HG03097 (cell line): Measurements from ENCODE around the gene ARID3A.
"Not testable (repeated sequence)": the region's sequence is repeated elsewhere in the genome, so short reads cannot be mapped to it uniquely, and the experiment has no call there.

ENCODE experiments used
- ATAC-seq: cut with Tn5 transposase; IDR thresholded peaks from one replicate; pipeline ENCODE4 v1.9.1; 2021; ENCODE audit not compliant: unreplicated experiment, low FRiP score

Gene ARID3A

DNA sequence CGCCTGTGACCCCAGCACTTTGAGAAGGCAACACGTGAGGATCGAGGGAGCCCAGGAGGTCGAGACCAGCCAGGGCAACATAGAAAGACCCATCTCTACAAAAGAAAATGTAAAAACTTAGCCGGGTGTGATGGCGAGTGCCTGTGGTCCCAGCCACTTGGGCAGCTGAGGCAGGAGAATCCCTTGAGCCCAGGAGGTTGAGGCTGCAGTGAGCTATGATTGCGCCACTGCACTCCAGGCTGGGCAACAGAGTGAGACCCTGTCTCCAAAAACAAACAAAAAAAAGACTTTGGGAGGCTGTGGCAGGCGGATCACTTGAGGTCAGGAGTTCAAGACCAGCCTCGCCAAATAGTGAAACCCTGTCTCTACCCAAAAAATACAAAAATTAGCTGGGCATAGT, 31.7 kb downstream of the ARID3A start:
- ATAC-seq: not testable (repeated sequence)

GRCh38 chr19:958967-959855, 33.4 kb downstream of the ARID3A start:
- no peak for ATAC-seq

DNA sequence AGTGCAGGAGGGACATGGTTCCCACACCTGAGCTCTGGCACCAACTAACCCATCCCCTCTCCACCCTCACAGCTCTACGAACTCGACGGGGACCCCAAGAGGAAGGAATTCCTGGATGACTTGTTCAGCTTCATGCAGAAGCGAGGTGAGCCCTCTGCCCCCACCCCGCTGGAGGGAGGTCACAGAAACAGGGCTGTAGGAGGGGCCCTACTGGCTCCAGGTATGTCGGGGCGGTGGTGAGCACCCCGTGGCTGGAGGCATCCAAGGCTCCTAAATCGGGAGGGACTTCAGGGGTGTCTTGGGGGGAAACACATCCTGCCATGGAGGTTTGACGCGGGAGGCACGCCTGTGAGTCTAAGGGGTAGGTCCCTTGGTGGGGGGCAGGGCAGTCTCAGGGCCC, 34.2 kb downstream of the ARID3A start:
- ATAC-seq: no peak

- ATAC-seq: no peak
Measured at GRCh38 chr19:960601-960938, 34.7 kb downstream of the ARID3A start.

DNA sequence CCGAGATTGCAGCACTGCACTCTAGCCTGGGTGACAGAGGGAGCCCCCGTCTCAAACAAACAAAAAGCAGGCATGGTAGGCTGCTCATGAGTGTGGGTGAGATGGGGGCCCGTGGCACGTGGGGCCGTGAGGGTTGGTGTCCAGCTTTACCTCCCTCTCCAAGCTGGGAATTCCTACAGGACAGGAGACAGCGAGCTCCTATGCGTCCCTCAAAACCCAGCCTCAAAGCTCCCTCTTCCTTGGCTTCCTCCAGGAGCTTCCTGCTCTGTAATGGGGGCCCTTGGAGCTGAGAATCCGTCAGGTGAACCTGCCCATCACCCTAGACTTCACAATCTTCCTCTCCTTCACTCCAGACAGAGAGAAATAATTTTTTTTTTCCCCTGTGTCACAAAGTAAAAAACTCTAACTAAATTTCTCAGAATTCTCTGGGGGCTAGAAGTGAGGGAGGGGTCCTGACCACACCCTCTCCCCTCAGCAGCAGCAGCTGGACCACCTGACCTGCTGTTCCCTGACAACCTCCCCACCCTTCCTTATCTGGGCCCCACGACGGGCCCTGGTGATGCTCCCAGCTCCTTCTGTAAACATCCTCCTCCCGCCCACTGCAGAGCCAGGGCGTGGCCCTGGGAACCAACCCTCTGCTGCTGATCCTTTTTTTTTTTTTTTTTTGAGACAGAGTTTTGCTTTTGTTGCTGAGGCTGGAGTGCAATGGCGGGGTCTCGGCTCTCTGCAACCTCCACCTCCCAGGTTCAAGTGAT, 36.2 kb downstream of the ARID3A start:
- ATAC-seq: no peak

DNA sequence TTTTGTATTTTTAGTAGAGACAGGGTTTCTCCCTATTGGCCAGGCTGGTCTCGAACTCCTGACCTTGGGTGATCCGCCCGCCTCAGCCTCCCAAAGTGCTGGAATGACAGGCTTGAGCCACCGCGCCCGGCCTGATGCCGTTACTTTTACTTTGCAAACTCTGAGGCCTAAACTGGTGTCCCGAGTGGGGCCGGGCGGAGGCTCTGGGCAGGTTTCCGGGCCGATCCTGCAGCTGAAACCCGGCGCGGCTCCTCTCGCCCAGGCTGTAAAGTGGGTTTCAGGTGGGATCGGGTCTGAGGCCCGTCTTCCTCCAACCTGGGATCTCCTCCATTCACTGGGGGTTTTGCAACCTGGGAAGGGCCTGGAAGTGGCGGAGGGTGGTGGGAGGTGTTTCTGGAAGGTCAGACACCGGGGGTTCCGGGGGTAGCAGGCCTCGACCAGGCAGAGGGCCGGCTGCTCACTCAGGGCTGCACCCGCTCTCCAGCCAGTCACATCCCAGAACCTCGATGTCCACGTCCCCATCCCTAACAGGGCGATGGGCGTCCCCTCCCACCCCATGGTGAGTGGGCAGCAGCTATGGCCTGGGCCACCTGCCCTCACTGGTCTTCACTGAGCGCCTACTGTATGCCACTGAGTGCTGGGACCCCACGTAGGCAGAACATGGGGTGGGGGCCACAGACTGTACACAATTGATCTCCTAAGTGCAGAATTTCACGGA, 37.0 kb downstream of the ARID3A start:
- no peak for ATAC-seq

DNA sequence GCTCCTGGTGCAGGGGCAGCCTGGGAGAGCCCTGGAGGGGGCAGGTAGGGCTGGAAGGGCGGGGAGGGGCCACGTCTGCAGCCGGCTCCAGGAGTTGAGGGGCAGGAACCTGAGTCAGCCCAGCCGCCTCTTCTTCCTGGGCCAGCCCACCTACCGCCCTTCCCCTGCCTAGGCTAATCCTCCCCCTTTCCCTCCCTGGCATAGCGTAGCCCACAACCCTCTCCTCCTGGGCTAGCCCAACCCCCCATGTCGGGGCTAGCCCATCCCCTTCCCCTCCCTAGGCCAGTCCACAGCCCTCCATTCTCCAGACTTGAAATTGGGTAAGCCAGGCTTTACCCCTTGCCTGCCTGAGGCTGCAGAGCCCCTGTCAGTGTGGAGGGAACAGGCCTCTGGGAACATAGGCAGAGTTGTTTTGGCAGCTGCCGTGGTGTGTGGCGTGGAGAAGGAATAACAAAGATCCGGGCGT, 37.7 kb downstream of the ARID3A start:
- no peak for ATAC-seq

GRCh38 chr19:964116-964520, 38.3 kb downstream of the ARID3A start:
- ATAC-seq: no peak

DNA sequence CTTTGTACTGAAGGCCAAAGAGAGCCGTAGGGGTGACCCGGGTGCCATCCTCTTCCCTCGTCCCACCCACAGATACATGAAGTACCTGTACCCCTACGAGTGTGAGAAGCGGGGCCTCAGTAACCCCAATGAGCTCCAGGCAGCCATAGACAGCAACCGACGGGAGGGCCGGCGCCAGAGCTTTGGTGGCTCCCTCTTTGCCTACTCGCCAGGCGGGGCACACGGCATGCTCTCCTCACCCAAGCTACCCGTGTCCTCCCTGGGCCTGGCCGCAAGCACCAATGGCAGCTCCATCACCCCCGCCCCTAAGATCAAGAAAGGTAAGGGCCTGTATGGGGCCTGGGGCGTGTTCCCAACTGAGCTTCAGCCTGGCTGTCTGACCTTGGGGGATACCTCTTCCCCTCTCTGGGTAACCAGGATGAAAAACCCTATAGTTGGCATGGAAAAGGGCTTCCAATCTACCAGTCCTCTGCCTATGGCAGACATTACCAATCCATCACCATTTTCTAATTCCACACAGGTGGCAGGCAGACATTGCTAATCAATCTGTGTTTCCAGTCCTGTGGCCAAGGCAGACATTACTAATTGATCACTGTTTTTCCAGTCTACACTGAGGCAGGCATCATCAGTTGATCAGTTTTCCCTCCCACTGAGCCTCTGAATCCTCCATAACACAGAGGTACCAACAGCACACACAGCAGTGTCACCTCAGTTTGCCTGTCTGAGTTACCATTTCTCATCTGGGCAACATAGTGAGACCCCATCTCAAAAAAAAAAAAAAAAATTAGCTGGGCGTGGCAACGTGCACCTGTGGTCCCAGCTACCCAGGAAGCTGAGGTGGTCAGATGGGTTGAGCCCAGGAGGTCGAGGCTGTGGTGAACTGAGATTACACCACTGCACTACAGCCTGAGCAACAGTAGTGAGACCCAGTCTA, 39.2 kb downstream of the ARID3A start:
- ATAC-seq: no peak

DNA sequence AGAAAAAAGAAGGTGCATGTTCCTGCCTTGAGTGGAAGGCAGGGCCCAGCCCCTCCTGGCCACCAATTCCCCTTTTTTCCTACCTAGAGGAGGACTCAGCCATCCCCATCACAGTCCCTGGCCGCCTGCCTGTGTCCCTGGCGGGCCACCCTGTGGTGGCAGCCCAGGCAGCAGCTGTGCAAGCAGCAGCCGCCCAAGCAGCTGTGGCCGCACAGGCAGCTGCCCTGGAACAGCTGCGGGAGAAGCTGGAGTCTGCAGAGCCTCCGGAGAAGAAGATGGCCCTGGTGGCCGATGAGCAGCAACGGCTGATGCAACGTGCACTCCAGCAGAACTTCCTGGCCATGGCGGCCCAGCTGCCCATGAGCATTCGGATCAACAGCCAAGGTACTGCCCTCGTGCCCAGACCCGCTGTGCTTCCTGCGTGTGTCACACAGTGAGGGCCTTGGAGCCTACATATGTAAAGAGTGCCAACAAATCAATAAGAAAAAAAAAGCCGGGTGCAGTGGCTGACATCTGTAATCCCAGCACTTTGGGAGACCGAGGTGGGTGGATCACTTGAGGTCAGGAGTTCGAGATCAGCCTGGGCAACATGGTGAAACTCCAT, 40.8 kb downstream of the ARID3A start:
- ATAC-seq: no peak

- no peak for ATAC-seq
Measured at GRCh38 chr19:970695-971094, 44.9 kb downstream of the ARID3A start.

GRCh38 chr19:971795-972194, 46.0 kb downstream of the ARID3A start:
- no peak for ATAC-seq

DNA sequence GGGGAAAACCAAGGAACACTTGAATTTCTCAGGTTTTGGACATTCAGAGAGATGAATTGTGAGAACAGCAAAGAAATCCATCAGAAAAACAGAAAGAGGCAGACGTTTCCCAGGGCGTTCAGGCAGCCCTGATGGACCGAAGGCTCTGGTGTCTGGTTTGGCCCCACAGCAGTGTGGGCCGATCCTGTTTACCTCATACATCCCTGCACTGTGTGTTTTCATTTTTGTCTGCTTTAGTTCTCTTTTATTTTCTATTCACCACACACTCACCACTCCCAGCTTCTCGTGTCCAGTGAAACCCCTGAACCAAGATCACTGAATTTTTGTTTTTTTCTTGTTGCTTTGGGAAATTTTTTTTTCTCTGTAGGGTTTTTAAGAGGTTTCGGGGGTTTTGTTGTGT, 46.4 kb downstream of the ARID3A start:
- ATAC-seq: no peak

DNA sequence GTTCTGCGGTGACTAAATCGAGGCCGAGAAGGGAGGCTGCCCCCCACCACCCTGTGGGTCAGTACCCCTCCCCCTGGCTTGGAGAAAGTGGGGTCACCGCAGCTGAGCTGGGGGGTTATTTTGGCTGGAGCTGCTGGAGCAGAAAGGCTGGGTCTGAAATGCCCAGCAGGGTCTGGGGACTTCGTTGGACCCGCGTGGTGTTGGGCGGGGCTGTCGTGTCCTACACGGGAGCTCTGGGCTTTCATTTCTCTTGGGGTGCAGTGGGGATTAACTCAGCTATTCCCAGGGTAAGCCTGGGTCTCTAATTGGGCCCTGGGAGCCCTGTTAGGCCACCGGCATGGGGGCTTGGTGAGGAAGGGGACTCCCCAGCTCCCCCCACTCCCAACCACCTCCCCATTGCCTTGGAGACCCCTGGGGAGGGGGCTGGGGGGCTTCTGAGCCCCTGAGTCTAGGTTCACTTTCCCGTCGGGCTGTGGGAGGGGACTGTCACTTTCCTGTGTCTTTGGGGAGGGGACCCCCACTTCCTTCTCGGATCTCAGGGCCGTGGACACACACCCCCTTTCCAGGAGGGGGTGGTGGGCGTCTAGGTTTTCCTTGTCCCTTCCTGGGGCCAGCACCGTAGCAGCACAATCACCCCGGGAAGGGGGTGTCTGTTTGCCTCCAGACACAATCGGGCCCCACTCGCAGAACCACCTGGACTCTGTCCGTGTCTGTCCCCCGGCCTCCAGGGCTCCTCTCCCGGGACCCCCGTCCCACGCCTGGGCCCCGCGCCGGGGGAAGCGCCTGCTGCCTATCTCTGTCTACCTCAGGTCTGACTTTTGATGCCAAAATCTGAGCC, 48.1 kb downstream of the ARID3A start:
- ATAC-seq: no peak

GRCh38 chr19:974564-975257, 48.9 kb downstream of the ARID3A start:
- ATAC-seq: no peak

DNA sequence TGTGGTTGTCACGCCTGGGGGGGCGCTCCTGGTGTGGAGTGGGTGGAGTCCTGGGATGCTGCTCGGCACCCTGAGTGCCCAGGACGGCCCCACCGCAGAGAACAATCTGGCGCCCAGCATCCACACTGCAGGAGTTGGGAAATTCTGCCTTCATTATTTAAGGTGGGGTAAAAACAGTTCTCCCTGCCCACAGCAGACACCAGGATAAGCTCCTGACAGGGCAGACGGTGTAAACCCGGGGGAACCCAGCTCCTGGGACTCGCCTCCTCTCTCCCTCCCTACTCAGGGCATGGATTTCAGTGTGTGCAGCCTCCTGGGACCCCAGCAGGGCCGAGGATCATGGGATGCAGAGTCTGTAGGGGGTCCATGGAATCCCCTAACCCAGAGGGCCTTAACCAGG, 50.6 kb downstream of the ARID3A start:
- ATAC-seq: no peak

GRCh38 chr19:977058-977464, 51.2 kb downstream of the ARID3A start:
- no peak for ATAC-seq

GRCh38 chr19:979318-979741, 53.5 kb downstream of the ARID3A start:
- no peak for ATAC-seq
